ENCODE measurements around the gene E4F1. TPM values are rescaled to one million over a fixed set of nuclear protein-coding genes. Genes with fewer than 3 reads are reported as not detected.

Gene E4F1
- total and polyA plus RNA-seq, 2 of the 13 experiments (the other 11 are each of a cell fraction or from before 2014, with no cell fraction given): 13.8 to 19.5 TPM

DNA sequence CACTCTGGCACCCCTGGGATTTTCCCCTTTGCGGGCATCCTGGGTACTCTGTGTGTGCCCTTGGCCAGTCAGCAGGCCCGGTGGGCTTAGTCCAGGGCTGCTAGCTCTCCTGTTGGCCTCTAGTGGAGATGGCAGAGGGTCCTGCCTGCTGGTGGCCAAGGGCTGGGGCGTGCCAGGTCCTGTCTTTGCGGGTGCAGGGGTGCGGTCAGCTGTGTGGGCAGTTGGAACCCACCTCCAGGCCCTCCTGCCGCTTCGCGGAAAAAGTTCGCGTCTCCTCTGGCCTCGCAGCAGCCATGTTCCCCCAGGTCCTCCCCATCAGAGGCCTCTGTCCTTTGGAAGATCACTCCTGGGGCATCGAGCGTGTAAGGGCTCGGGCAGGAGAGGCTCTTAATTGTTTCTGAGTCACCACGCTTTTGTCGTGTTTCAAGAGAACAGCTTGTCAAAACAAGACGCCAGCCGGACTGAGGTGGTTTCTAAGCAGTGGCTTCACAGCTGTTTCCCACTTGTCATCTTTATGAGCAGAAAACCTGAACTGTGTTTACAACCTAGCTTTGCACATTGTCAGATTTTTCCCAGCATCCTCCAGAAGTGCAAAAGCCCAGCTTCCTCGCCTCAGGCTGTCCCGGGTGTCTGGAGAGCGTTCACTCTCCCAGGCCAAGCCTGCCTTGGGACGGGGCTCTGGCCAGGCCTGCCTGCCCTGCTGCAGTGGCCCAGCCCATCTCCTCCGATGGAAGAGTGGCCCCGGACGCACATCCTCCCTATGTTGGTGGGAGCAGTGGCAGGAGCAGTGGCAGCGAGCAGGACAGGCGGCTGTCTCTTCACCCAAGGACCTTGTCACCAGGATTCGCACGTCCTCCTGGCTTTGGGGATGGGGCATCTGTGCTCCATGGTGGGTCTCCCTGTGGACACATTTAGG lies 7.9 kb downstream of the E4F1 start:
- no peak for ATAC-seq
- Histone ChIP-seq H3K9me3 (ENCODE audit: low read length) (no peaks in the 10 kb centered on the region), H4K20me1 (ENCODE audit: insufficient read depth, low read length) (peaks cover 7% of the 10 kb centered on the region), H2AFZ (ENCODE audit: low read length) (no peak overlapping the region), H3K27ac (ENCODE audit: extremely low read length, insufficient read depth, low read length) (no peak overlapping the region), H3K4me1 (ENCODE audit: insufficient read depth, low read length) (peaks cover 11% of the 10 kb centered on the region), H3K4me2 (ENCODE audit: low read depth, low read length) (no peak overlapping the region), H3K4me3 (replicated peaks in 1 of 3; ENCODE audit: insufficient read depth in 1 of 3, low read depth in 2 of 3, low read length in 3 of 3) (no peak overlapping the region), H3K27me3 (ENCODE audit: control insufficient read depth in 1 of 2, insufficient read depth in 2 of 2, low read length in 2 of 2) (no peaks in the 10 kb centered on the region), H3K9ac (ENCODE audit: insufficient read depth, low read depth, low read length) (no peak overlapping the region), H3K79me2 (ENCODE audit: insufficient read depth, low read length) (no peaks in the 10 kb centered on the region), H3K36me3 (replicated peaks in 1 of 2; ENCODE audit: control insufficient read depth in 1 of 2, insufficient read depth in 2 of 2, low read length in 2 of 2) (peaks cover 23 to 43% of the 10 kb centered on the region in 2 experiments; a peak in 4 of 5 replicates)
- no peak for DNase-seq (ENCODE audit: low spot score)
- TF ChIP-seq CREM (IDR thresholded peaks at IDR 0.05) (no peak), CREM (CRISPR knock-in tag; IDR thresholded peaks at IDR 0.05) (no peak), HNRNPL (IDR thresholded peaks at IDR 0.05; ENCODE audit: low read depth, low read length) (0 out of 2 replicates have a peak, but pooled peaks have one; percentile 27)
- intact Hi-C loops (cut with micrococcal nuclease; ENCODE audit: unreplicated experiment): no loop called here
- CTCF ChIA-PET (ENCODE audit: low intra/inter-chr PET ratio, low total read pairs): no interaction called here
- BruUV-seq (replicated peaks): no TSS peak
- no peak for FAIRE-seq
- 96% methylated on average over 18 of the region's 29 CpGs for WGBS (ENCODE audit: low lambda C conversion rate)
- in situ Hi-C loops (cut with HindIII; ENCODE audit: extremely low pct_ligation_motif_present, low pct_unique_long_range_greater_than_20kb): no loop called here
- POLR2A ChIA-PET: interaction anchor here (1.3 kb wide), 1 partner anchor 20 kb away, joined by 5 read pairs; the partner anchor contains the start of gene ECI1

DNA sequence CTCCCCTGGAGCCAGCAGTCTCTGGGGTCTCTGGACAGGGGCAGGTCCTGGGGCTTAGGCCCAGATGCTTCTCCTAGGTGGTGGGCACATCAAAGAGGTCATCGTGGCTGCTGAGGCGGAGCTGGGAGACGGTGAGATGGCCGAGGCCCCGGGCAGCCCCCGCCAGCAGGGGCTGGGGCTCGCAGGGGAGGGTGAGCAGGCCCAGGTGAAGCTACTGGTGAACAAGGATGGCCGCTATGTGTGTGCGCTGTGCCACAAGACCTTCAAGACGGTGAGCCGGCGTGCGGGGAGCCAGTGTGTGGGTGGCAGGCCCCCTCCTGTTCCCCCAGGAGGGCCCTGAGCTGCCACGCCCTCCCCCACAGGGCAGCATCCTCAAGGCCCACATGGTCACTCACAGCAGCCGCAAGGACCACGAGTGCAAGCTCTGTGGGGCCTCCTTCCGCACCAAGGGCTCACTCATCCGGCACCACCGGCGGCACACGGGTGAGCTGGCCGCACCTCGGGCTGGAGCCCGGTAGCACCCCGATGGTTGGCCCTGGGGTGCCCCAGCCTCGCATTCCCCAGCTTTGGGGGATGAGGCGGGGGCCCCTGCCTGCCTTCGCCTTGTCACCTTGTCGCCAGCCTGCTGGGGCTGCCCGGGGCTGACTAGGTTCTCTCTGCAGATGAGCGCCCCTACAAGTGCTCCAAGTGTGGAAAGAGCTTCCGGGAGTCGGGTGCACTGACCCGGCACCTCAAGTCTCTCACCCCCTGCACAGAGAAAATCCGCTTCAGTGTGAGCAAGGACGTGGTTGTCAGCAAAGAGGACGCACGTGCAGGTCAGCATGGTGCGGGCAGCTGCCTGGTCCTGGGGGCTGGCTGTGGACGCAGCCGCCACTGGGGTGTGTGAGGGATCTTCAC lies 9.0 kb downstream of the E4F1 start:
- Histone ChIP-seq H3K4me3 (replicated peaks in 1 of 3; ENCODE audit: insufficient read depth in 1 of 3, low read depth in 2 of 3, low read length in 3 of 3) (no peak overlapping the region), H3K4me1 (ENCODE audit: insufficient read depth, low read length) (peaks cover 7% of the 10 kb centered on the region; the same call in 1 of the 2 replicates), H3K4me2 (ENCODE audit: low read depth, low read length) (no peak overlapping the region), H4K20me1 (ENCODE audit: insufficient read depth, low read length) (no peaks in the 10 kb centered on the region), H3K9ac (ENCODE audit: insufficient read depth, low read depth, low read length) (no peak overlapping the region), H3K9me3 (ENCODE audit: low read length) (no peaks in the 10 kb centered on the region), H3K36me3 (replicated peaks in 1 of 2; ENCODE audit: control insufficient read depth in 1 of 2, insufficient read depth in 2 of 2, low read length in 2 of 2) (peaks cover 23 to 43% of the 10 kb centered on the region in 2 experiments; a peak in 4 of 5 replicates), H3K27ac (ENCODE audit: extremely low read length, insufficient read depth, low read length) (no peak overlapping the region), H2AFZ (ENCODE audit: low read length) (no peak overlapping the region), H3K79me2 (ENCODE audit: insufficient read depth, low read length) (no peaks in the 10 kb centered on the region), H3K27me3 (ENCODE audit: control insufficient read depth in 1 of 2, insufficient read depth in 2 of 2, low read length in 2 of 2) (no peaks in the 10 kb centered on the region)
- intact Hi-C loops (cut with micrococcal nuclease; ENCODE audit: unreplicated experiment): no loop called here
- in situ Hi-C loops (cut with HindIII; ENCODE audit: extremely low pct_ligation_motif_present, low pct_unique_long_range_greater_than_20kb): no loop called here
- no peak for DNase-seq (ENCODE audit: low spot score)
- POLR2A ChIA-PET: no interaction called here
- WGBS (ENCODE audit: low lambda C conversion rate): 93% methylated on average over 19 of the region's 41 CpGs
- TF ChIP-seq, protein P1, sequence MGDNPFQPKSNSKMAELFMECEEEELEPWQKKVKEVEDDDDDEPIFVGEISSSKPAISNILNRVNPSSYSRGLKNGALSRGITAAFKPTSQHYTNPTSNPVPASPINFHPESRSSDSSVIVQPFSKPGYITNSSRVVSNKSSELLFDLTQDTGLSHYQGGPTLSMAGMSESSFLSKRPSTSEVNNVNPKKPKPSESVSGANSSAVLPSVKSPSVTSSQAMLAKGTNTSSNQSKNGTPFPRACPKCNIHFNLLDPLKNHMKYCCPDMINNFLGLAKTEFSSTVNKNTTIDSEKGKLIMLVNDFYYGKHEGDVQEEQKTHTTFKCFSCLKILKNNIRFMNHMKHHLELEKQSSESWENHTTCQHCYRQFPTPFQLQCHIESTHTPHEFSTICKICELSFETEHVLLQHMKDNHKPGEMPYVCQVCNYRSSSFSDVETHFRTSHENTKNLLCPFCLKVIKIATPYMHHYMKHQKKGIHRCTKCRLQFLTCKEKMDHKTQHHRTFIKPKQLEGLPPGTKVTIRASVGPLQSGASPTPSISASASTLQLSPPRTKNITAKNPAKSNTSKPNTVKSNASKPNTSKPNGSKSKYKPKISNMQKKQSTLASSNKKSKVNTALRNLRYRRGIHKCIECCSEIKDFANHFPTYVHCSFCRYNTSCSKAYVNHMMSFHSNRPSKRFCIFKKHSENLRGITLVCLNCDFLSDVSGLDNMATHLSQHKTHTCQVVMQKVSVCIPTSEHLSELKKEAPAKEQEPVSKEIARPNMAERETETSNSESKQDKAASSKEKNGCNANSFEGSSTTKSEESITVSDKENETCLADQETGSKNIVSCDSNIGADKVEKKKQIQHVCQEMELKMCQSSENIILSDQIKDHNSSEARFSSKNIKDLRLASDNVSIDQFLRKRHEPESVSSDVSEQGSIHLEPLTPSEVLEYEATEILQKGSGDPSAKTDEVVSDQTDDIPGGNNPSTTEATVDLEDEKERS (CRISPR knock-in tag; IDR thresholded peaks at IDR 0.05): no peak
- TF ChIP-seq RBFOX2 (IDR thresholded peaks at IDR 0.05; ENCODE audit: low read depth, low read length): peak; percentile 46; the same call in 1 of the 2 replicates
- TF ChIP-seq HNRNPLL (IDR thresholded peaks at IDR 0.05; ENCODE audit: low read depth, low read length, poor library complexity, severe bottlenecking): no peak
- no peak for TF ChIP-seq RAD21 (CRISPR knock-in tag; IDR thresholded peaks at IDR 0.05)
- peak; percentile 76 for TF ChIP-seq AGO2 (optimal IDR thresholded peaks at IDR 0.05; ENCODE audit: low read depth, low read length)
- FAIRE-seq: no peak
- CTCF ChIA-PET (ENCODE audit: low intra/inter-chr PET ratio, low total read pairs): no interaction called here
- no TSS peak for BruUV-seq (replicated peaks)
- no peak for ATAC-seq
